HCT116 (cell line): Measurements from ENCODE around the gene DHPS. TPM values are rescaled to one million over a fixed set of nuclear protein-coding genes. Genes with fewer than 3 reads are reported as not detected.

Source experiments
- ATAC-seq: fragments of 200-7000 bp; cut with Tn5 transposase; 2 replicates; pipeline ENCODE4 v1.9.1; 2020; ENCODE audit warnings: mild to moderate bottlenecking, moderate library complexity
- BruUV-seq: library from RNA; stranded (reverse); fragments of 400-500 nt; replicated peaks from 2 replicates; lab custom pipeline; 2021; lab: Mats Ljungman, UMichigan
- CTCF ChIA-PET: fragments of 300-600 bp; sonication (Branson Sonifier 250); formaldehyde crosslinking; loops from one replicate; lab custom pipeline; 2021; ENCODE audit warnings: antibody characterized with exemption; lab: Charles Lee
- POLR2A ChIA-PET: fragments of 300-600, 350-600 bp; sonication (Branson Sonifier 250); formaldehyde crosslinking; loops from one replicate; lab custom pipeline; 2021; ENCODE audit warnings: antibody characterized with exemption; lab: Charles Lee
- RAD21 ChIA-PET, 2 experiments: fragments of 300-600 bp; sonication (Branson Sonifier 250); formaldehyde crosslinking; loops; one replicate each; lab custom pipeline; 2023; ENCODE audit warnings: low total read pairs in 2 of 2; ENCODE audit not compliant: uncharacterized antibody in 2 of 2, unreplicated experiment in 2 of 2, low non-redundant PET in 1 of 2; lab: Charles Lee
- DNase-seq: peaks from one replicate; pipeline ENCODE4 v3.0.0-alpha.2; 2010; ENCODE audit warnings: low read depth, low spot score
- H2AFZ ChIP-seq: fragments of 200-600 bp; shearing (Covaris generic), sonication (generic); 2 replicates; pipeline ENCODE4 v1.6.1; 2017; ENCODE audit warnings: low read depth, mixed run types, mixed read lengths, antibody characterized with exemption, low read length; ENCODE audit not compliant: poor library complexity, severe bottlenecking
- H3K27ac ChIP-seq: 2 replicates; pipeline ENCODE4 v1.5.1; 2012; ENCODE audit warnings: low read depth, low read length
- H3K27me3 ChIP-seq: fragments of 200-600 bp; sonication (generic); 2 replicates; pipeline ENCODE4 v1.6.1; 2016; ENCODE audit warnings: mixed run types, low read length, mixed read lengths; ENCODE audit not compliant: insufficient read depth
- H3K36me3 ChIP-seq, 2 experiments: fragments of 200-500 bp in 1 of 2; fragments of 200-600 bp in 1 of 2; sonication (Bioruptor generic) in 1 of 2; sonication (generic) in 1 of 2; 2 replicates each; pipeline versions ENCODE4 v1.5.1 to v1.6.1; 2014 to 2016; ENCODE audit warnings: low read length in 2 of 2, inconsistent platforms in 1 of 2, mixed read lengths in 1 of 2, mixed run types in 1 of 2; ENCODE audit not compliant: insufficient read depth in 2 of 2, control insufficient read depth in 1 of 2
- H3K4me1 ChIP-seq, 2 experiments: fragments of 200-600 bp in 1 of 2; sonication (generic) in 1 of 2; 2 replicates each; pipeline versions ENCODE4 v1.5.1 to v1.6.1; 2012 to 2017; ENCODE audit warnings: low read length in 2 of 2, inconsistent platforms in 1 of 2, mild to moderate bottlenecking in 1 of 2, mixed read lengths in 1 of 2, mixed run types in 1 of 2, moderate library complexity in 1 of 2; ENCODE audit not compliant: insufficient read depth in 2 of 2, control insufficient read depth in 1 of 2
- H3K4me2 ChIP-seq: fragments of 200-600 bp; sonication (generic); 2 replicates; pipeline ENCODE4 v1.6.1; 2017; ENCODE audit warnings: mixed run types, low read length, mixed read lengths
- H3K4me3 ChIP-seq, 2 experiments: fragments of 200-600 bp in 1 of 2; sonication (generic) in 1 of 2; replicated peaks in 1 of 2; 2 replicates each; pipeline ENCODE4 v1.5.1; 2011 to 2016; ENCODE audit warnings: low read length in 2 of 2, control low read depth in 1 of 2, low read depth in 1 of 2, mild to moderate bottlenecking in 1 of 2, mixed read lengths in 1 of 2, mixed run types in 1 of 2
- H3K79me2 ChIP-seq: fragments of 200-600 bp; sonication (generic); 2 replicates; pipeline ENCODE4 v1.6.1; 2017; ENCODE audit warnings: mild to moderate bottlenecking, mixed run types, low read length, moderate library complexity, mixed read lengths; ENCODE audit not compliant: insufficient read depth
- H3K9ac ChIP-seq: fragments of 200-600 bp; sonication (generic); 2 replicates; pipeline ENCODE4 v1.6.1; 2016; ENCODE audit warnings: low read length, mixed read lengths
- H3K9me2 ChIP-seq: fragments of 200-600 bp; sonication (generic), shearing (Covaris generic); 2 replicates; pipeline ENCODE4 v1.6.1; 2017; ENCODE audit warnings: mixed run types, mild to moderate bottlenecking, moderate library complexity; ENCODE audit not compliant: insufficient read depth
- H3K9me3 ChIP-seq, 2 experiments: fragments of 200-500 bp in 1 of 2; fragments of 200-600 bp in 1 of 2; sonication (Bioruptor generic) in 1 of 2; sonication (generic) in 1 of 2; 2 replicates each; pipeline ENCODE4 v1.6.1; 2014 to 2017; ENCODE audit warnings: low read length in 2 of 2, mixed read lengths in 2 of 2, inconsistent platforms in 1 of 2, low read depth in 1 of 2, mild to moderate bottlenecking in 1 of 2, mixed run types in 1 of 2, moderate library complexity in 1 of 2; ENCODE audit not compliant: control insufficient read depth in 1 of 2, insufficient read depth in 1 of 2
- H4K20me1 ChIP-seq: fragments of 200-600 bp; sonication (generic), shearing (Covaris generic); 2 replicates; pipeline ENCODE4 v1.6.1; 2017; ENCODE audit warnings: mixed run types, mild to moderate bottlenecking, moderate library complexity; ENCODE audit not compliant: insufficient read depth
- CEBPB ChIP-seq: IDR thresholded peaks from 2 replicates; pipeline ENCODE4 v1.6.1; 2012; ENCODE audit warnings: low read depth
- ELF1 ChIP-seq: IDR thresholded peaks from 2 replicates; pipeline ENCODE4 v1.6.1; 2012; ENCODE audit warnings: low read depth, borderline replicate concordance
- EZH2phosphoT487 ChIP-seq: fragments of 200-600 bp; IDR thresholded peaks from 2 replicates; pipeline ENCODE4 v1.6.1; 2018; ENCODE audit warnings: antibody characterized with exemption, borderline replicate concordance
- FOSL1 ChIP-seq: IDR thresholded peaks from 2 replicates; pipeline ENCODE4 v1.6.1; 2012; ENCODE audit warnings: low read depth
- MAX ChIP-seq: IDR thresholded peaks from 2 replicates; pipeline ENCODE4 v1.6.1; 2012
- POLR2AphosphoS5 ChIP-seq: IDR thresholded peaks from 2 replicates; pipeline ENCODE4 v1.6.1; 2011; ENCODE audit warnings: mild to moderate bottlenecking, low read depth, low read length, moderate library complexity
- RAD21 ChIP-seq: IDR thresholded peaks from 2 replicates; pipeline ENCODE4 v1.6.1; 2012; ENCODE audit warnings: low read depth, mild to moderate bottlenecking
- REST ChIP-seq: IDR thresholded peaks from 2 replicates; pipeline ENCODE4 v1.6.1; 2012; ENCODE audit warnings: low read depth
- SP1 ChIP-seq: IDR thresholded peaks from 2 replicates; pipeline ENCODE4 v1.6.1; 2012; ENCODE audit warnings: low read depth
- ZFX ChIP-seq: fragments of 450-650 bp; IDR thresholded peaks from 2 replicates; pipeline ENCODE4 v1.6.1; 2017
- intact Hi-C: fragments of 100-400 bp; cut with micrococcal nuclease; formaldehyde crosslinking; loops from 2 replicates; pipeline ENCODE4 v1.10.0; 2022
- total RNA-seq: library from RNA; stranded (reverse); gene quantifications from one replicate; pipeline ENCODE4 v1.2.1, GENCODE V29; 2021; ENCODE audit not compliant: unreplicated experiment

The DHPS gene
- total RNA-seq, 1 experiment from 2014 or later, result 134 TPM

- BruUV-seq, result no TSS peak
- POLR2A ChIA-PET, result no interaction called here
These were observed 6.0 kb upstream of the DHPS start, which contains the start of gene GNG14 for GRCh38 chr19:12687496-12688196. Gene GNG14, plus strand, starts transcription at chr19:12687998. Its CDS starts 51 bp downstream, at chr19:12688049.

GRCh38 chr19:12685831-12686230, 4.2 kb upstream of the DHPS start:
- H4K20me1 ChIP-seq, result no peaks in the 10 kb centered on the region
- RAD21 ChIA-PET, result no interaction called here
- H2AFZ ChIP-seq, result no peak overlapping the region
- ATAC-seq, result no peak
- TF ChIP-seq REST, result no peak
- no peak for TF ChIP-seq FOSL1
- TF ChIP-seq RAD21, result no peak
- TF ChIP-seq EZH2phosphoT487, result no peak
- TF ChIP-seq SP1, result no peak
- TF ChIP-seq CEBPB, result no peak
- TF ChIP-seq POLR2AphosphoS5, result no peak
- TF ChIP-seq ZFX, result no peak
- no peak for TF ChIP-seq ELF1
- TF ChIP-seq MAX, result no peak
- no peak overlapping the region for H3K9ac ChIP-seq
- POLR2A ChIA-PET, result interaction anchor here (0.5 kb wide), 1 partner anchor 72 kb away, joined by 3 read pairs; no protein-coding TSS in a partner anchor
- no peak overlapping the region for H3K4me3 ChIP-seq
- H3K4me2 ChIP-seq, result no peak overlapping the region
- no peak for DNase-seq
- H3K9me3 ChIP-seq, result no peaks in the 10 kb centered on the region
- H3K4me1 ChIP-seq, result peaks cover 4 to 9% of the 10 kb centered on the region in 2 experiments; a peak in 2 of 4 replicates
- intact Hi-C loops, result no loop called here
- no peaks in the 10 kb centered on the region for H3K9me2 ChIP-seq
- CTCF ChIA-PET, result interaction anchor here (1.5 kb wide), 1 partner anchor 72 kb away, joined by 3 read pairs; no protein-coding TSS in a partner anchor
- no peak overlapping the region for H3K27ac ChIP-seq
- BruUV-seq, result no TSS peak
- no peaks in the 10 kb centered on the region for H3K27me3 ChIP-seq
- no peaks in the 10 kb centered on the region for H3K36me3 ChIP-seq
- H3K79me2 ChIP-seq, result peaks cover 2% of the 10 kb centered on the region; the same call in 1 of the 2 replicates

More at GRCh38 chr19:12687496-12688196, 6.0 kb upstream of the DHPS start, which contains the start of gene GNG14:
- H3K36me3 ChIP-seq, result no peaks in the 10 kb centered on the region
- TF ChIP-seq MAX (no peak), FOSL1 (no peak)
- H3K27ac ChIP-seq, result no peak within 1 kb of the TSS
- no peaks in the 10 kb centered on the region for H3K9me3 ChIP-seq
- H3K9me2 ChIP-seq, result no peaks in the 10 kb centered on the region
- ChIA-PET RAD21 (no interaction called here), CTCF (no interaction called here)
- no peak within 1 kb of the TSS for H3K4me3 ChIP-seq
- H3K9ac ChIP-seq, result no peak within 1 kb of the TSS
- no peaks in the 10 kb centered on the region for H3K27me3 ChIP-seq
- ATAC-seq (peak; percentile 17; the same call in 1 of the 2 replicates), DNase-seq (no peak)
- H3K79me2 ChIP-seq, result no peaks in the 10 kb centered on the region
- peaks cover under 1 to 3% of the 10 kb centered on the region in 2 experiments; a peak in 2 of 4 replicates for H3K4me1 ChIP-seq
- no peak within 1 kb of the TSS for H3K4me2 ChIP-seq
- H2AFZ ChIP-seq, result no peak within 1 kb of the TSS
- no peaks in the 10 kb centered on the region for H4K20me1 ChIP-seq
- intact Hi-C loops, result no loop called here
